Large intestine (tissue), 3 donors: ENCODE data around the gene IL18R1. TPM values are rescaled to one million over a fixed set of nuclear protein-coding genes. Genes with fewer than 3 reads are reported as not detected.
"Not testable (repeated sequence)": the region's sequence is repeated elsewhere in the genome, so short reads cannot be mapped to it uniquely, and the experiment has no call there.

Experiments used
- DNase-seq, 2 donors: peaks; one replicate each; pipeline versions ENCODE4 v3.0.0 to v3.0.0-alpha.2; 2013
- H3K27ac ChIP-seq: one replicate; pipeline ENCODE4 v1.5.1; 2013; ENCODE audit warnings: low read length
- H3K27me3 ChIP-seq: 2 replicates; pipeline ENCODE4 v1.6.1; 2013; ENCODE audit warnings: low read length; ENCODE audit not compliant: control insufficient read depth, insufficient read depth
- H3K36me3 ChIP-seq: 2 replicates; pipeline ENCODE4 v1.6.1; 2013; ENCODE audit warnings: low read length; ENCODE audit not compliant: control insufficient read depth, insufficient read depth
- H3K4me1 ChIP-seq: one replicate; pipeline ENCODE4 v1.6.1; 2013; ENCODE audit warnings: low read length; ENCODE audit not compliant: control insufficient read depth, insufficient read depth
- H3K4me3 ChIP-seq: one replicate; pipeline ENCODE4 v1.5.1; 2013; ENCODE audit warnings: low read length
- H3K9me3 ChIP-seq: one replicate; pipeline ENCODE4 v1.6.1; 2013; ENCODE audit warnings: mild to moderate bottlenecking, low read depth, low read length, moderate library complexity; ENCODE audit not compliant: control insufficient read depth
- WGBS: methylation state at CpG from one replicate; pipeline ENCODE4 v1.1.5; 2013; ENCODE audit warnings: low lambda C conversion rate; ENCODE audit not compliant: insufficient coverage; 5-methylcytosine and 5-hydroxymethylcytosine counted together
- polyA plus RNA-seq: library from polyadenylated mRNA; unstranded; fragments of 120-200 nt; gene quantifications from one replicate; pipeline ENCODE4 v1.2.1, GENCODE V29; 2013

Gene IL18R1
- polyA plus RNA-seq, 1 donor, result 6.9 TPM

DNA sequence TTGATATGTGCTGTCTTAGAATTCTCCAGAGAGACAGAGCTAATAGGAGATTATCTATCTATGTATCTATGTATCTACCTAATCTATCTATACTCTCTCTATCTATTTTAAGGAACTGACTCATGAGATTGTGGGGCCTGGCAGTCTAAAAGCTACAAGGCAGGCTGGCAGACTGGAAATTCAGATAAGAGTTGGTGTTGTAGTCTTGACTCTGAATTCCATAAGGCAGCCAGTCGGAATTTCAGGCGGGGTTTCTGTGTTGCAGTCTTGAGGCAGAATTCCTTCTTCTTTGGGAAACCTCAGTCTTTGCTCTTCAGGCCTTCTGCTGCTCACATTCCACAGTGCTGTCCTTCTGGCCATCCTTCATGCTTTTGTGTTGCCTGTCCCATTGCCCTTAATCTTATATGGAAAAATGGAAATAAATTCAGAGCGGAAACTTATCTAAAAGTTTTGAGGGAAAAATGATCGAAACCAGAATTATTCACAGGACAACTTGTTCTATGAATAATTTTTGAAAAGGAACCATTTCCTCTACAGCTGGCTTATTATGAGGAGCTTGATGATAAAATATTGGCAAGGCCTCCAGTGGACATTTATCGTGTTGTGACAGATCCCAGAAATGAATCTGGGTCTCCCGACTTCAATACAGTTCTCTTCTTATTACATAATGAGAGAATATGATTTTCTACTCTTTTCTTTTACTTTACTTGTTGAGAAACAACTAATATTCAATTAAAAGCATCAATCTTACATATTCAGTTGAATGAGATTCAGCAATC lies 33.5 kb upstream of the IL18R1 start:
- Histone ChIP-seq H3K9me3 (no peaks in the 10 kb centered on the region), H3K4me1 (no peaks in the 10 kb centered on the region), H3K4me3 (no peak overlapping the region), H3K36me3 (no peaks in the 10 kb centered on the region), H3K27ac (no peak overlapping the region), H3K27me3 (no peaks in the 10 kb centered on the region)
- no peak for DNase-seq
- 78% methylated on average over 4 of the region's 6 CpGs for WGBS

DNA sequence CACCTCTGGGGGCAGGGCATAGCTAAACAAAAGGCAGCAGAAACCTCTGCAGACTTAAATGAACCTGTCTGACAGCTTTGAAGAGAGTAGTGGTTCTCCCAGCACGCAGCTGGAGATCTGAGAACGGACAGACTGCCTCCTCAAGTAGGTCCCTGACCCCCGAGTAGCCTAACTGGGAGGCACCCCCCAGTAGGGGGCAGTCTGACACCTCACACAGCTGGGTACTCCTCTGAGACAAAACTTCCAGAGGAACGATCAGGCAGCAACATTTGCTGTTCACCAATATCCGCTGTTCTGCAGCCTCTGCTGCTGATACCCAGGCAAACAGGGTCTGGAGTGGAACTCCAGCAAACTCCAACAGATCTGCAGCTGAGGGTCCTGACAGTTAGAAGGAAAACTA lies 30.7 kb upstream of the IL18R1 start:
- DNase-seq, H3K4me1 ChIP-seq, H3K4me3 ChIP-seq, H3K36me3 ChIP-seq, H3K27ac ChIP-seq, H3K9me3 ChIP-seq, H3K27me3 ChIP-seq: not testable (repeated sequence)
- WGBS, result no CpG with 5 or more reads among the region's 5 CpGs

DNA sequence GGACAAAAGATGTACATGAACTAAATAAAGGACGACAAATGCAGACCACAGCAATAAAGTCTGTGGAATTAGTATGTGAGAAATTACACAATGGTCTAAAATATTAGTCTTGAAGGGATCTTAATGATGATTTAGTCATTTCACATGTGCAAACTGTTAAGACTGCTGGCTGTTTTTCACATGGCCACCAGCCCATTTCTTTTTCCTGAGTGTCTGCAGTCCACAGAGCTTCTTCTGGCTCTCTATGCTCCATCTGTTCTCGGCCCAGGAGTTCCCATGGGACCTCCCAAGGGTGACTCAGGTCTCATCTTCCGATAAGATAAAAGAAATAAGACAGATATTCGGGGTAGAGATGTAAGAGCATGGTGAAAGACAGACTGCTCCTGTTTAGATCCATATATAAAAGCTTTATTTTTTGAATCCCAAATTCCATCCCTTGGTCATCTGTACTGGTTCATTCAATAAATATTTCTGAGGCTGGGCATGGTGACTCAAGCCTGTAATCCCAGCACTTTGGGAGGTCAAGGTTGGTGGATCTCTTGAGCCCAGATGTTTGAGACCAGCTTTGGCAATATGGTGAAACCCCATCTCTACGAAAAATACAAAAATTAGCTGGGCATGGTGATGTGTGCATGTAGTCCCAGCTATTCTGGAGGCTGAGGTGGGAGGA lies 24.1 kb upstream of the IL18R1 start:
- Histone ChIP-seq H3K36me3 (no peaks in the 10 kb centered on the region), H3K27me3 (peaks cover 5% of the 10 kb centered on the region), H3K9me3 (no peaks in the 10 kb centered on the region), H3K4me1 (no peaks in the 10 kb centered on the region), H3K4me3 (no peak overlapping the region), H3K27ac (no peak overlapping the region)
- WGBS, result 80% methylated on average over 1 of the region's 5 CpGs
- DNase-seq, result no peak

DNA sequence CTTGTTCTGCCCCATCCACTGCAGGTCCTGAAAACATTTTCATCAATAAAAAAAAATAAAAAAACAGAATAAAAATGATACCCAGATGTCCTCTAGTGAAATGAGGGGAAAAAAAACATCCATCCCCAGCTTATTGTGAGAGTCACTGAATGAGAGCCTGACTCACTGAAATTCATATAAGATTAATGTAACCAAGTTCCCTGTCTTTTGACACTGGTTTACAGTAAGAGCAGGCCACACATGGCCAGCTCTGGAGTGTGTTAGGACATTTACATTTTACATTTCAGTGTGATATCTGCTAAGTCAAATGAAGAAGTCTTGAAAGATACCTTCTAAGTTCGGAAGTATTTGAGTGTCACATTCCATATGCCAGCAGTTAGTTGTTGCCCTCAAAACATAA lies 21.1 kb upstream of the IL18R1 start:
- no peaks in the 10 kb centered on the region for H3K4me1 ChIP-seq
- no peak for DNase-seq
- WGBS, result no CpG with 5 or more reads among the region's 1 CpG
- H3K27me3 ChIP-seq, result peaks cover 5% of the 10 kb centered on the region
- no peak overlapping the region for H3K27ac ChIP-seq
- no peaks in the 10 kb centered on the region for H3K9me3 ChIP-seq
- no peak overlapping the region for H3K4me3 ChIP-seq
- H3K36me3 ChIP-seq, result no peaks in the 10 kb centered on the region

DNA sequence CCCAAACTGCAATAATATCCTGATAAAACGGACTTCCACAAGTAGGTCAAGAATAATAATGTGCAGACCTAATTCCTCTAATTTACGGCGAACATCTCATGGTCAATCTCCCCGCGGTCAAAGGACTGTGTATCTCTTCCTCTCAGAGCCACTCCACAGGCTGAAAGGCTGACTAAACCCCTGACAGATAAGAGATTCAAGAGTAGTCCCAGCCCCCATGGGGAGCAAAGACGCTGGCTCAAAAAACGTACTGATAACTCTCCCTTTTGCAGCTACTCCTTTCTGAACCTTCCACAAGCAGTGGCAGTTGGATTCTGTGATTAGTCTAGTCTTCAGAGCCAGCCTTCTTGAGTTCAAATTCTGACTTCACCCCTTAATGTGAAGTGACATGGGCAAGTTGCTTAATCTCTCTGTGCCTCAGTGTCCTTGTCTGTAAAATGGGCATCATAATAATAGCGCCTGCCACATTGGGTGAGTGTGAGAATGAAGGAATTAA lies 19.7 kb upstream of the IL18R1 start:
- DNase-seq, result no peak
- 0% methylated on average over 2 of the region's 8 CpGs for WGBS
- Histone ChIP-seq H3K9me3 (no peaks in the 10 kb centered on the region), H3K4me1 (no peaks in the 10 kb centered on the region), H3K27ac (no peak overlapping the region), H3K4me3 (no peak overlapping the region), H3K36me3 (no peaks in the 10 kb centered on the region), H3K27me3 (peaks cover 5% of the 10 kb centered on the region)

DNA sequence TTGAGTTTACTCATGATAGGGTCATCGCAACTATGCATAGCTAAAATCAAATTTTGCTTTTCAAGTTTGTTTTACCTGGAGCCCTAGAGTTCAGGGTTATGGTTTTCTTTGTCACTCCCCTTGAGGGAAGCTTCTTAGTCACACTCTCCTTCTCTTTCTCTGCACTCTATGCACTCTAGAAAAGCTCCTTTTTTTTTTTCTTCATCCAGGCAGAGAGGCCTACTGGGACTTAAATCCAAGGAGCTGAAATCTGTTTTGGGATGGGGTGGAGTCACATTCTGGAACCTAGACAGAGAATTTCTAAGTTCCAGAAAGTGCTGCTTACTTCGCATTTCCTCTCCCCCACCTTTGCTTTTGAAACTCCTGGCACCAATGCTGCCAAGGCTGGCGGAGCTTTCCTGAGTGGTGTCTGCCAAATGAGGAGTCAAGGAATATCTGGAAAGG lies 19.1 kb upstream of the IL18R1 start:
- Histone ChIP-seq H3K27me3 (peaks cover 5% of the 10 kb centered on the region), H3K36me3 (no peaks in the 10 kb centered on the region), H3K27ac (no peak overlapping the region), H3K4me3 (no peak overlapping the region), H3K4me1 (no peaks in the 10 kb centered on the region), H3K9me3 (no peaks in the 10 kb centered on the region)
- DNase-seq, result no peak
- no CpG with 5 or more reads among the region's 3 CpGs for WGBS

DNA sequence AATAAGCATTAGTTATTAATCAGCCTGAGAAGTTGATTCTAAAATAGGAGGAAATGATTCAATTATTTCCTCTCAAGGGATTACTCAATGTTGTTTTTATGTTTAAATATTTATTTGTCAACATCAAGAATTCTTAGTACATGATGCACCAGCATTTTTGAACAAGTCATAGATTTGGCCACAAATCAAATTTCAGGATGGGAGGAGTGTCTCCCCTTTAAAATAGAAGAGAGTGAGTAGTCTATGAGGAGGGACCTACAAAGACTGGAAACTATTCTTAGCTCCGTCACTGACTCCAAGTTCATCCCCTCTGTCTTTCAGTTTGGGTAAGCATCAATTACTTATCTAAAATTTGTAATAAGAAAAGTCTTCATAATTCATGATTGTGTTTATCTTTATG lies 18.6 kb upstream of the IL18R1 start:
- Histone ChIP-seq H3K4me1 (no peaks in the 10 kb centered on the region), H3K27me3 (peaks cover 5% of the 10 kb centered on the region), H3K27ac (no peak overlapping the region), H3K4me3 (no peak overlapping the region), H3K9me3 (no peaks in the 10 kb centered on the region), H3K36me3 (no peaks in the 10 kb centered on the region)
- no peak for DNase-seq
- WGBS, result no CpG with 5 or more reads among the region's 1 CpG

DNA sequence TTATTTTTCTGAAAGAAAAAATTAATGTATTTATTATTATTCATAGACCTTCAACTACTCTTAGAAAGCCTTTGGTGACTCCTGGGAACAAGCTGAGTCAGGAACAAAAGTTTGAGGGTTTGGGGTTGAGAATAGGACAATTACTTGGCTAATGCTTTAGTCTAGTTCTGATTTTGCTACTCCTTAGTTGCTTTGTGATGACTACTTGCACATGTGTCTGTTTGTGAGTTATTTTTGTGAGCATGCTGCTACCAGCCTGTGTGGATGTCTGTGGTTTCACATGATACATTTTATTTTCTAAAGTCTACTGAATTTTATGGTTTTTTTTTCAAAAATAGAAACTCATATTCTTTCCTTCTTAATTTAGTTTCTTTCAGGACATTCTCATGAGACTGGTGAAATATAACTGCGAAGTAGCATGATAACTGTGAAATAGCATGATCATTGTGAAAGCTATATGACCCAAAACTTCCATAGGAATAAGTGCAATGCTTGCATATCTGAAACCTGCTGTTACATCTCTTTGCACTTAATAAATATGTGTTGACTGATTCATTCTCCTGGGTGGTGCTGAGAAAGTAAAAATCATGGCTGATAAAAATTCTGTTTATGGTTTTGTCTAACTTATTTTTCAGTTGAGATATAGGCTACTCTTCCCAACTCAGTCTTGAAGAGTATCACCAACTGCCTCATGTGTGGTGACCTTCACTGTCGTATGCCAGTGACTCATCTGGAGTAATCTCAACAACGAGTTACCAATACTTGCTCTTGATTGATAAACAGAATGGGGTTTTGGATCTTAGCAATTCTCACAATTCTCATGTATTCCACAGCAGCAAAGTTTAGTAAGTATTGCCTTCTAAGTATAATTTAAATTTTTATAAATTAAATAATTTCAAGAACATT lies 17.9 kb upstream of the IL18R1 start:
- H3K27ac ChIP-seq, result no peak overlapping the region
- WGBS, result 40% methylated on average over 1 of the region's 3 CpGs
- peaks cover 8% of the 10 kb centered on the region for H3K27me3 ChIP-seq
- no peaks in the 10 kb centered on the region for H3K9me3 ChIP-seq
- H3K4me3 ChIP-seq, result no peak overlapping the region
- H3K4me1 ChIP-seq, result no peaks in the 10 kb centered on the region
- no peaks in the 10 kb centered on the region for H3K36me3 ChIP-seq
- DNase-seq, result no peak

DNA sequence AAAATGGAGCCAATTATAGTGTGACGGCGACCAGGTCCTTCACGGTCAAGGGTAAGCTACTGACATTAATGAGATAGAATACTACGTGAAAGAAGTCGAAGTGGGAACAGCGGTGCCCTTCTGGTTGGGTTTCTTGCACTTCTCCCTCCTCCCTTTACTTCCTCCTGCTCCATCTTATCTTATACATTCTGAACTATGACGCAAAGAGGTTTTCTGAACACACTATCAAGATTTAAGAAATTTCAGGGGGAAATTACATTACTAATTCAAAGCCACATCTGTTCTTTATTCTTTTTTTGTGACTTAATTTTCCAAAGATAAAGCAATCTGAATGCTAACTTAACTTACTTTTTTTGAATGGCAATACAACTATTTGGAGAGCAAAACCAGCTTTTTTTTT lies 14.8 kb upstream of the IL18R1 start:
- no peak for DNase-seq
- Histone ChIP-seq H3K4me3 (no peak overlapping the region), H3K4me1 (no peaks in the 10 kb centered on the region), H3K36me3 (no peaks in the 10 kb centered on the region), H3K27ac (no peak overlapping the region), H3K27me3 (peaks cover 11% of the 10 kb centered on the region), H3K9me3 (no peaks in the 10 kb centered on the region)
- no CpG with 5 or more reads among the region's 7 CpGs for WGBS

DNA sequence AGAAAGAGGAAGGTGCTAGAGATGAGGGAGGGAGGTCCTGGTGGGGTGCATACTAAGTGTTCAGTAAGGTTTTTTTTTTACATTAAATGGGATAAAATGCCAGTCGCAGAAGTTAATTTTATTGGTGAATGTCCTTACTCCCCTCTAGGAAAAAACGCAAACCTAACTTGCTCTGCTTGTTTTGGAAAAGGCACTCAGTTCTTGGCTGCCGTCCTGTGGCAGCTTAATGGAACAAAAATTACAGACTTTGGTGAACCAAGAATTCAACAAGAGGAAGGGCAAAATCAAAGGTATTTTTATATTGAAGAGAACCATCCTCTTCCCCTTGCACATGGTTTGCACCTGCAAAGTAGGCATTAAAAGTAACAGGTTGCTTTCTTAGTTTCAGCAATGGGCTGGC lies 12.7 kb upstream of the IL18R1 start:
- Histone ChIP-seq H3K27me3 (peaks cover 7% of the 10 kb centered on the region), H3K36me3 (no peaks in the 10 kb centered on the region), H3K27ac (no peak overlapping the region), H3K4me3 (no peak overlapping the region), H3K9me3 (no peaks in the 10 kb centered on the region), H3K4me1 (no peaks in the 10 kb centered on the region)
- WGBS, result 47% methylated on average over 2 of the region's 3 CpGs
- no peak for DNase-seq
